ENCODE measurements around the gene RAI1. TPM values are rescaled to one million over a fixed set of nuclear protein-coding genes. Genes with fewer than 3 reads are reported as not detected.

RAI1 gene
- total and polyA plus RNA-seq, 10 of the 15 experiments (the other 5 are each of a cell fraction or from before 2014, with no cell fraction given), result 0.66 to 37.7 (median 6.0) TPM

DNA sequence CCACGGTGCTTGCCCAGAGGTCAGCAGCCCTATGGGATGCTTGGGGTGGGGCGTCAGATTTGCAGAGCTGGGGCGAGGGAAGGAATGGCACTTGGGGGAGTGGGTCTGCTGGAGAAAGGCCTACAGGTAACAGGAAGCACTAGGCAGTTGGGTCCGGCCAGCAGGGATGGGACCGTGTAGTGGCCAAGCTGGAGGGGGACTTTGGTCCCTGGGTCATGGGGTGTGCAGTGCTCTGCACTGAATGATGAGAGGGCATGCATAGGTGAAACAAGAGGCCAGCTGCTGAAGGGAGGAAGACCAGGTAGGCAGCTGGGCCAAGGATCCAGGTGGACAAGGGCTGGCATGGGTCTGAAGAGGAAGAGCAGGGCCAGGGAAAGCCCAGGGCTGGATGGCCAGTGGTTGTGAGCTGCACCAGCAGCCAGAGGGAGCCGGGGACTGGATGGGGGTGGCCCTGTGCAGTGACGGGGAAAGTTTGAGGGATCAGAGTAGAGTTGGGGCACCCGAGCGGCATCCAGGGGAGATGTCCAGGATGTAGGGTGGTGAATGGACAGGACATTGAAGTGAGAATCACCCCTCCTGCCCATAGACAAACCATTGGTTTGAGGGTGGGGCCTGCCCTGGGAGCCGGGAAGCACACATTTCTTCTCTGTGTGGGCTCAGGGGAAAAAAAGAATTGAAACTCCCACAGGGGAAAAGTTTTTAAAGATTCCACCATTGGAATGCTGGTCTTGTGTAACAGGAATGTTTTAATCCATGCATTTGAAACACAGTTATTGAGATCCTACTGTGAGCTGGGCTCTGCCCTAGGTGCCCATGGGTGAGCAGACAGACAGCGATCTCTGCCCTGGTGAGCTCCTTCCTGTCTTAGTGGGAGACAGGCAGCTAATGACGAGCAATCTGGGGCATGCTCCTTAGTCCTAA lies 25.1 kb downstream of the RAI1 start (continued):
- TF ChIP-seq HDAC2 (IDR thresholded peaks at IDR 0.05), result no peak
- TF ChIP-seq ZNF384 (IDR thresholded peaks at IDR 0.05; ENCODE audit: borderline replicate concordance, low read depth, low read length), result no peak
- TF ChIP-seq KDM1A (IDR thresholded peaks at IDR 0.05; ENCODE audit: borderline replicate concordance), result no peak

DNA sequence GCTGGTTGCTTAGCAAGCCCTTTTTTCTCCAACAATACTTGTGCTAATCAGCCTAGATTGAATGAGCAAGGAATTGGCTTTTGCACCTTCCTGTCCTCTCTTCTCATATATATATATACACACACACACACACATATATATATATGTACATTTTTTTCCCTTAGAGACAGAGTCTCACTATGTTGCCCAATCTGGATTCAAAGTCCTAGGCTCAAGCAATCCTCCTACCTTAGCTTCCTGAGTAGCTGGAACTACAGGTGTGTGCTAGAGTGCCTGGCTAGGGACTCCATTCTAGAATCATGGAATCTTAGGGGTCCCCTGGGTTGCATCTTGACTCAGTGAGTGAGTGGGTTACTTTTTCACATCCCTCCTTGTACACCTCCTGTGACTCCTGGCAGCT lies 27.0 kb downstream of the RAI1 start:
- DNase-seq (ENCODE audit: low read depth, low spot score) (no peak), ATAC-seq (no peak), FAIRE-seq (no peak)
- no peak overlapping the region for H3K9ac ChIP-seq (ENCODE audit: control insufficient read depth, insufficient read depth, low read length)
- intact Hi-C loops (cut with micrococcal nuclease; ENCODE audit: unreplicated experiment), result no loop called here
- RAD21 ChIA-PET (ENCODE audit: unreplicated experiment), result interaction anchor here (1.2 kb wide), 1 partner anchor 18 kb away, joined by 3 read pairs; no protein-coding TSS in a partner anchor
- SMC1A ChIA-PET (ENCODE audit: uncharacterized antibody, unreplicated experiment), result interaction anchor here (1.4 kb wide), 1 partner anchor 16 kb away, joined by 4 read pairs; no protein-coding TSS in a partner anchor
- CTCF ChIA-PET, result no interaction called here
- no peak overlapping the region for H2AFZ ChIP-seq (ENCODE audit: control insufficient read depth, low read depth, low read length)
- peaks cover 25% of the 10 kb centered on the region for H3K79me2 ChIP-seq (ENCODE audit: control insufficient read depth, insufficient read depth, low read length)
- no peaks in the 10 kb centered on the region for H3K9me3 ChIP-seq (replicated peaks; ENCODE audit: control insufficient read depth, insufficient read depth, low read length)
- TF ChIP-seq ASH2L (IDR thresholded peaks at IDR 0.05; ENCODE audit: borderline replicate concordance, low read depth), result no peak
- TF ChIP-seq, protein P1, sequence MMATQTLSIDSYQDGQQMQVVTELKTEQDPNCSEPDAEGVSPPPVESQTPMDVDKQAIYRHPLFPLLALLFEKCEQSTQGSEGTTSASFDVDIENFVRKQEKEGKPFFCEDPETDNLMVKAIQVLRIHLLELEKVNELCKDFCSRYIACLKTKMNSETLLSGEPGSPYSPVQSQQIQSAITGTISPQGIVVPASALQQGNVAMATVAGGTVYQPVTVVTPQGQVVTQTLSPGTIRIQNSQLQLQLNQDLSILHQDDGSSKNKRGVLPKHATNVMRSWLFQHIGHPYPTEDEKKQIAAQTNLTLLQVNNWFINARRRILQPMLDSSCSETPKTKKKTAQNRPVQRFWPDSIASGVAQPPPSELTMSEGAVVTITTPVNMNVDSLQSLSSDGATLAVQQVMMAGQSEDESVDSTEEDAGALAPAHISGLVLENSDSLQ (IDR thresholded peaks at IDR 0.05), result no peak
- no peaks in the 10 kb centered on the region for H3K27me3 ChIP-seq (replicated peaks in 1 of 2; ENCODE audit: control insufficient read depth in 2 of 2, insufficient read depth in 2 of 2, low read length in 1 of 2)
- no peak overlapping the region for H3K27ac ChIP-seq (ENCODE audit: control insufficient read depth, insufficient read depth)
- H3K36me3 ChIP-seq (ENCODE audit: control insufficient read depth in 2 of 2, insufficient read depth in 2 of 2, low read length in 1 of 2), result peaks cover 0 to 8% of the 10 kb centered on the region in 2 experiments; a peak in 3 of 4 replicates
- in situ Hi-C loops (cut with MboI), result no loop called here
- peaks cover 19% of the 10 kb centered on the region for H3K4me1 ChIP-seq (ENCODE audit: control insufficient read depth, insufficient read depth, low read length)
- H3K4me2 ChIP-seq (ENCODE audit: control insufficient read depth, insufficient read depth), result no peak overlapping the region
- H4K20me1 ChIP-seq (ENCODE audit: control insufficient read depth, insufficient read depth), result no peaks in the 10 kb centered on the region
- POLR2A ChIA-PET, result no interaction called here
- BruUV-seq (replicated peaks), result no TSS peak
- H3K4me3 ChIP-seq, result no peak overlapping the region
